ENCODE measurements around the gene HIC1. TPM values are rescaled to one million over a fixed set of nuclear protein-coding genes. Genes with fewer than 3 reads are reported as not detected.
A peak's percentile ranks its signal among the peaks of the same experiment; 100 is the strongest.
"Not testable (repeated sequence)": the region's sequence is repeated elsewhere in the genome, so short reads cannot be mapped to it uniquely, and the experiment has no call there.

Gene HIC1
- total RNA-seq, 1 donor: 18.5 TPM

GRCh38 chr17:2011411-2012371 is 43.2 kb upstream of the HIC1 start:
- no peak overlapping the region for H3K27ac ChIP-seq (ENCODE audit: low read depth, low read length)
- no peaks in the 10 kb centered on the region for H4K20me1 ChIP-seq (ENCODE audit: insufficient read depth, low read length)
- peak; percentile 96 for DNase-seq (ENCODE audit: insufficient read length, low spot score, missing footprints)
- H3K4me1 ChIP-seq (ENCODE audit: insufficient read depth, low read length): peaks cover 21% of the 10 kb centered on the region
- H3K4me3 ChIP-seq (ENCODE audit: insufficient read depth, low read length): peak overlapping the region; percentile 43
- peak overlapping the region; percentile 63 for H3K4me2 ChIP-seq (ENCODE audit: insufficient read depth, low read length)
- TF ChIP-seq, protein P1, sequence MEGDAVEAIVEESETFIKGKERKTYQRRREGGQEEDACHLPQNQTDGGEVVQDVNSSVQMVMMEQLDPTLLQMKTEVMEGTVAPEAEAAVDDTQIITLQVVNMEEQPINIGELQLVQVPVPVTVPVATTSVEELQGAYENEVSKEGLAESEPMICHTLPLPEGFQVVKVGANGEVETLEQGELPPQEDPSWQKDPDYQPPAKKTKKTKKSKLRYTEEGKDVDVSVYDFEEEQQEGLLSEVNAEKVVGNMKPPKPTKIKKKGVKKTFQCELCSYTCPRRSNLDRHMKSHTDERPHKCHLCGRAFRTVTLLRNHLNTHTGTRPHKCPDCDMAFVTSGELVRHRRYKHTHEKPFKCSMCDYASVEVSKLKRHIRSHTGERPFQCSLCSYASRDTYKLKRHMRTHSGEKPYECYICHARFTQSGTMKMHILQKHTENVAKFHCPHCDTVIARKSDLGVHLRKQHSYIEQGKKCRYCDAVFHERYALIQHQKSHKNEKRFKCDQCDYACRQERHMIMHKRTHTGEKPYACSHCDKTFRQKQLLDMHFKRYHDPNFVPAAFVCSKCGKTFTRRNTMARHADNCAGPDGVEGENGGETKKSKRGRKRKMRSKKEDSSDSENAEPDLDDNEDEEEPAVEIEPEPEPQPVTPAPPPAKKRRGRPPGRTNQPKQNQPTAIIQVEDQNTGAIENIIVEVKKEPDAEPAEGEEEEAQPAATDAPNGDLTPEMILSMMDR (IDR thresholded peaks at IDR 0.05; ENCODE audit: extremely low read depth, low read depth, low read length): no peak
- peak overlapping the region; percentile 92 for H2AFZ ChIP-seq (ENCODE audit: low read length)
- H3K36me3 ChIP-seq (ENCODE audit: insufficient read depth, low read length): no peaks in the 10 kb centered on the region
- no peaks in the 10 kb centered on the region for H3K79me2 ChIP-seq (ENCODE audit: insufficient read depth, low read length)
- no peaks in the 10 kb centered on the region for H3K27me3 ChIP-seq (ENCODE audit: insufficient read depth, low read length)
- H3K9me3 ChIP-seq (ENCODE audit: low read depth, low read length): no peaks in the 10 kb centered on the region

DNA sequence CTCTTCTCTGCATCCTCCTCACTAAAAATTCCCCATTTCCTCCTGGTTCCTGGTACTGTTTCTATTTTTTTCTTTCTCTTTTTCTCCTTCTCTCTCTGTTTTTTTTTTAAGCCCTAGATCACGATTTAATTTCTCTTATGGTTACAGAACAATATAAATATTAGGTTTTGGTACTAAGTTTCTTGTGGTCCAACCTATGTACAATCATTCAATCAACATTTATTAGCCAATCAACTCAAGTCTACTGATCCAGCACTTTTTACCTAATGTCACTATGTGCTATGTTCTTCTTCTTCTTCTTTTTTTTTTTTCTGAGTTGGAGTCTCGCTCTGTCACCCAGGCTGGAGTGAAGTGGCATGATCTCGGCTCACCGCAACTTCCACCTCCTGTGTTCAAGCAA is 42.4 kb upstream of the HIC1 start:
- DNase-seq (ENCODE audit: insufficient read length, low spot score, missing footprints): no peak
- Histone ChIP-seq H3K4me2 (ENCODE audit: insufficient read depth, low read length) (peak overlapping the region; percentile 63), H3K27ac (ENCODE audit: low read depth, low read length) (no peak overlapping the region), H3K9me3 (ENCODE audit: low read depth, low read length) (no peaks in the 10 kb centered on the region), H3K79me2 (ENCODE audit: insufficient read depth, low read length) (no peaks in the 10 kb centered on the region), H2AFZ (ENCODE audit: low read length) (peak overlapping the region; percentile 92), H3K4me3 (ENCODE audit: insufficient read depth, low read length) (no peak overlapping the region), H3K27me3 (ENCODE audit: insufficient read depth, low read length) (peaks cover 3% of the 10 kb centered on the region), H3K36me3 (ENCODE audit: insufficient read depth, low read length) (no peaks in the 10 kb centered on the region), H4K20me1 (ENCODE audit: insufficient read depth, low read length) (no peaks in the 10 kb centered on the region), H3K4me1 (ENCODE audit: insufficient read depth, low read length) (peaks cover 21% of the 10 kb centered on the region)
- TF ChIP-seq, protein P1 (IDR thresholded peaks at IDR 0.05; ENCODE audit: extremely low read depth, low read depth, low read length): no peak

DNA sequence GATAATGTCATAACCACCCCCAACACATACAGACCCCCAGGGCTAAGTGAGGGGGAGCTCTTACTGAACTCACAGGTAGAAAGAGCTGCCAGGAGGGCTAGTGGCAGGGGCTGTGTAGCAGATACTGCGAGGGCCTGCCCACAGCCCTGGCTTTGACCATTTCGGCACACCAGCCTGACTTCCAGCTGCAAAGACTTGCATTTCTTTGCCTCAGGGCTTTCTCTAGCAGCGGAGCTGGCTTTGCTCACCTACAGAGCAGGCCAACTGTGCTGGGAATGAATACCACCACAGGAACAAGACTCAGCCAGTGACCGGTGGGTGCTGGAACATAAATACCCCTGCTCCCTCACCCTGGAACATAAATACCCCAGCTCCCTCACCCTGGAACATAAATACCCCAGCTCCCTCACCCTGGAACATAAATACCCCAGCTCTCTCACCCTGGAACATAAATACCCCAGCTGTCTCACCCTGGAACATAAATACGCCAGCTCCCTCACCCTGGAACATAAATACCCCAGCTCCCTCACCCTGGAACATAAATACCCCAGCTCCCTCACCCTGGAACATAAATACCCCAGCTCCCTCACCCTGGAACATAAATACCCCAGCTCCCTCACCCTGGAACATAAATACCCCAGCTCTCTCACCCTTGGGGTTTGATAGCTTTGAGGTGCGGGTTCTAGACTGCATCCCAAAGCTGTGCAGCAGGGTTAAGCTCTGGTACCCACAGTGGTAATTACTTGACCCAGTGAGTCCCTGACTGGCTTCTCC is 41.5 kb upstream of the HIC1 start:
- H3K27me3 ChIP-seq (ENCODE audit: insufficient read depth, low read length); H3K4me3 ChIP-seq (ENCODE audit: insufficient read depth, low read length); H3K79me2 ChIP-seq (ENCODE audit: insufficient read depth, low read length); H3K9me3 ChIP-seq (ENCODE audit: low read depth, low read length); H4K20me1 ChIP-seq (ENCODE audit: insufficient read depth, low read length); H3K4me2 ChIP-seq (ENCODE audit: insufficient read depth, low read length); H3K27ac ChIP-seq (ENCODE audit: low read depth, low read length); H2AFZ ChIP-seq (ENCODE audit: low read length); H3K36me3 ChIP-seq (ENCODE audit: insufficient read depth, low read length): not testable (repeated sequence)
- H3K4me1 ChIP-seq (ENCODE audit: insufficient read depth, low read length): peaks cover 21% of the 10 kb centered on the region
- peak; percentile 23 for DNase-seq (ENCODE audit: insufficient read length, low spot score, missing footprints)

- no peaks in the 10 kb centered on the region for H4K20me1 ChIP-seq (ENCODE audit: insufficient read depth, low read length)
- H3K27me3 ChIP-seq (ENCODE audit: insufficient read depth, low read length): peaks cover 7% of the 10 kb centered on the region
- no peaks in the 10 kb centered on the region for H3K79me2 ChIP-seq (ENCODE audit: insufficient read depth, low read length)
- H3K36me3 ChIP-seq (ENCODE audit: insufficient read depth, low read length): no peaks in the 10 kb centered on the region
- peak; percentile 62 for DNase-seq (ENCODE audit: insufficient read length, low spot score, missing footprints)
- TF ChIP-seq, protein P1 (IDR thresholded peaks at IDR 0.05; ENCODE audit: extremely low read depth, low read depth, low read length): no peak
- H3K27ac ChIP-seq (ENCODE audit: low read depth, low read length): no peak overlapping the region
- H3K4me2 ChIP-seq (ENCODE audit: insufficient read depth, low read length): no peak overlapping the region
- H2AFZ ChIP-seq (ENCODE audit: low read length): no peak overlapping the region
- H3K4me3 ChIP-seq (ENCODE audit: insufficient read depth, low read length): no peak overlapping the region
- H3K4me1 ChIP-seq (ENCODE audit: insufficient read depth, low read length): peaks cover 21% of the 10 kb centered on the region
- H3K9me3 ChIP-seq (ENCODE audit: low read depth, low read length): no peaks in the 10 kb centered on the region
Observed at GRCh38 chr17:2013994-2014317, 40.9 kb upstream of the HIC1 start.
